Measurements from ENCODE around the gene LRMDA.

GRCh38 chr10:76522547-76522946 lies 1091.1 kb downstream of the LRMDA start:
- no peak for TF ChIP-seq YY1 (IDR thresholded peaks at IDR 0.05; ENCODE audit: low read depth)
- no peak for TF ChIP-seq FOXM1 (IDR thresholded peaks at IDR 0.05; ENCODE audit: borderline replicate concordance, low read depth)
- no peak for TF ChIP-seq TCF12 (IDR thresholded peaks at IDR 0.05; ENCODE audit: low read depth)
- TF ChIP-seq MAX (IDR thresholded peaks at IDR 0.05), result no peak
- TF ChIP-seq RAD21 (IDR thresholded peaks at IDR 0.05; ENCODE audit: low read depth), result no peak
- no peak for TF ChIP-seq EP300 (IDR thresholded peaks at IDR 0.05; ENCODE audit: borderline replicate concordance)
- TF ChIP-seq, protein P1, sequence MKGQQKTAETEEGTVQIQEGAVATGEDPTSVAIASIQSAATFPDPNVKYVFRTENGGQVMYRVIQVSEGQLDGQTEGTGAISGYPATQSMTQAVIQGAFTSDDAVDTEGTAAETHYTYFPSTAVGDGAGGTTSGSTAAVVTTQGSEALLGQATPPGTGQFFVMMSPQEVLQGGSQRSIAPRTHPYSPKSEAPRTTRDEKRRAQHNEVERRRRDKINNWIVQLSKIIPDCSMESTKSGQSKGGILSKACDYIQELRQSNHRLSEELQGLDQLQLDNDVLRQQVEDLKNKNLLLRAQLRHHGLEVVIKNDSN (IDR thresholded peaks at IDR 0.05), result no peak
- no peak for TF ChIP-seq ZBTB7A (IDR thresholded peaks at IDR 0.05; ENCODE audit: low read depth)
- TF ChIP-seq TAF1 (IDR thresholded peaks at IDR 0.05; ENCODE audit: low read depth), result no peak
- TF ChIP-seq CREB1 (IDR thresholded peaks at IDR 0.05; ENCODE audit: low read depth), result no peak
- TF ChIP-seq, protein P2, sequence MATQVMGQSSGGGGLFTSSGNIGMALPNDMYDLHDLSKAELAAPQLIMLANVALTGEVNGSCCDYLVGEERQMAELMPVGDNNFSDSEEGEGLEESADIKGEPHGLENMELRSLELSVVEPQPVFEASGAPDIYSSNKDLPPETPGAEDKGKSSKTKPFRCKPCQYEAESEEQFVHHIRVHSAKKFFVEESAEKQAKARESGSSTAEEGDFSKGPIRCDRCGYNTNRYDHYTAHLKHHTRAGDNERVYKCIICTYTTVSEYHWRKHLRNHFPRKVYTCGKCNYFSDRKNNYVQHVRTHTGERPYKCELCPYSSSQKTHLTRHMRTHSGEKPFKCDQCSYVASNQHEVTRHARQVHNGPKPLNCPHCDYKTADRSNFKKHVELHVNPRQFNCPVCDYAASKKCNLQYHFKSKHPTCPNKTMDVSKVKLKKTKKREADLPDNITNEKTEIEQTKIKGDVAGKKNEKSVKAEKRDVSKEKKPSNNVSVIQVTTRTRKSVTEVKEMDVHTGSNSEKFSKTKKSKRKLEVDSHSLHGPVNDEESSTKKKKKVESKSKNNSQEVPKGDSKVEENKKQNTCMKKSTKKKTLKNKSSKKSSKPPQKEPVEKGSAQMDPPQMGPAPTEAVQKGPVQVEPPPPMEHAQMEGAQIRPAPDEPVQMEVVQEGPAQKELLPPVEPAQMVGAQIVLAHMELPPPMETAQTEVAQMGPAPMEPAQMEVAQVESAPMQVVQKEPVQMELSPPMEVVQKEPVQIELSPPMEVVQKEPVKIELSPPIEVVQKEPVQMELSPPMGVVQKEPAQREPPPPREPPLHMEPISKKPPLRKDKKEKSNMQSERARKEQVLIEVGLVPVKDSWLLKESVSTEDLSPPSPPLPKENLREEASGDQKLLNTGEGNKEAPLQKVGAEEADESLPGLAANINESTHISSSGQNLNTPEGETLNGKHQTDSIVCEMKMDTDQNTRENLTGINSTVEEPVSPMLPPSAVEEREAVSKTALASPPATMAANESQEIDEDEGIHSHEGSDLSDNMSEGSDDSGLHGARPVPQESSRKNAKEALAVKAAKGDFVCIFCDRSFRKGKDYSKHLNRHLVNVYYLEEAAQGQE (IDR thresholded peaks at IDR 0.05; ENCODE audit: low read depth), result no peak
- no peak for TF ChIP-seq NFIC (IDR thresholded peaks at IDR 0.05)
- no peak for TF ChIP-seq EGR1 (IDR thresholded peaks at IDR 0.05)
- no peak for TF ChIP-seq CEBPB (IDR thresholded peaks at IDR 0.05)

Measured in Ishikawa (cell line).